OCI-LY1 (cell line): ENCODE results near the gene CDH4.

Experiments
- H2AFZ ChIP-seq: fragments of 200-600 bp; sonication (generic), shearing (Covaris generic); 2 replicates; pipeline ENCODE4 v1.6.0; 2014; ENCODE audit warnings: antibody characterized with exemption, mild to moderate bottlenecking, low read length
- H3F3A ChIP-seq: fragments of 200-600 bp; sonication (generic), shearing (Covaris generic); 2 replicates; pipeline ENCODE4 v1.6.0; 2014; ENCODE audit warnings: mild to moderate bottlenecking, antibody characterized with exemption, low read length, moderate library complexity; ENCODE audit not compliant: insufficient read depth
- H3K27ac ChIP-seq: fragments of 200-600 bp; sonication (generic); 2 replicates; pipeline ENCODE4 v1.5.1; 2014; ENCODE audit warnings: low read length, mixed run types, mild to moderate bottlenecking, low read depth; ENCODE audit not compliant: poor library complexity, severe bottlenecking
- H3K27me3 ChIP-seq: fragments of 200-600 bp; sonication (generic); 2 replicates; pipeline ENCODE4 v1.6.0; 2014; ENCODE audit warnings: antibody characterized with exemption, mild to moderate bottlenecking, low read length, moderate library complexity; ENCODE audit not compliant: insufficient read depth
- H3K36me3 ChIP-seq: fragments of 200-600 bp; sonication (generic); 2 replicates; pipeline ENCODE4 v1.6.1; 2014; ENCODE audit warnings: mild to moderate bottlenecking, antibody characterized with exemption, low read length, moderate library complexity, mixed read lengths; ENCODE audit not compliant: insufficient read depth
- H3K4me1 ChIP-seq: fragments of 200-600 bp; sonication (generic); 2 replicates; pipeline ENCODE4 v1.5.1; 2014; ENCODE audit warnings: mild to moderate bottlenecking, low read length, moderate library complexity; ENCODE audit not compliant: insufficient read depth, severe bottlenecking
- H3K4me2 ChIP-seq: fragments of 200-600 bp; sonication (generic), shearing (Covaris generic); 2 replicates; pipeline ENCODE4 v1.6.1; 2014; ENCODE audit warnings: low read length
- H3K4me3 ChIP-seq: fragments of 200-600 bp; sonication (generic); 2 replicates; pipeline ENCODE4 v1.5.1; 2014; ENCODE audit warnings: low read length, low read depth, mild to moderate bottlenecking, mixed read lengths; ENCODE audit not compliant: poor library complexity, severe bottlenecking
- H3K79me2 ChIP-seq: fragments of 200-600 bp; shearing (Covaris generic); 2 replicates; pipeline ENCODE4 v1.6.1; 2016; ENCODE audit warnings: mixed run types, low read length, mixed read lengths; ENCODE audit not compliant: insufficient read depth
- H3K9ac ChIP-seq: fragments of 200-600 bp; sonication (generic), shearing (Covaris generic); 2 replicates; pipeline ENCODE4 v1.6.1; 2014; ENCODE audit warnings: mild to moderate bottlenecking, low read length, mixed read lengths
- H3K9me2 ChIP-seq: fragments of 200-600 bp; sonication (generic), shearing (Covaris generic); 2 replicates; pipeline ENCODE4 v1.6.1; 2014; ENCODE audit warnings: low read depth, mild to moderate bottlenecking, low read length, mixed read lengths
- H3K9me3 ChIP-seq: fragments of 200-600 bp; shearing (Covaris generic); 2 replicates; pipeline ENCODE4 v1.6.1; 2014; ENCODE audit warnings: low read length, mixed read lengths
- H4K20me1 ChIP-seq: fragments of 200-600 bp; sonication (generic), shearing (Covaris generic); 2 replicates; pipeline ENCODE4 v1.6.0; 2016; ENCODE audit warnings: mild to moderate bottlenecking, low read length; ENCODE audit not compliant: insufficient read depth
- CTCF ChIP-seq: fragments of 200-600 bp; sonication (generic), shearing (Covaris generic); IDR thresholded peaks from 2 replicates; pipeline ENCODE4 v1.5.1; 2017; ENCODE audit warnings: mild to moderate bottlenecking, antibody characterized with exemption, low read length, moderate library complexity, mixed read lengths
- EZH2 ChIP-seq: fragments of 200-600 bp; sonication (generic), shearing (Covaris generic); IDR thresholded peaks from 2 replicates; pipeline ENCODE4 v1.8.0; 2017; ENCODE audit warnings: borderline replicate concordance, mixed run types, mild to moderate bottlenecking, antibody characterized with exemption, low read length, moderate library complexity, mixed read lengths

CDH4 gene

GRCh38 chr20:61300293-61300692 lies 48.2 kb downstream of the CDH4 start:
- H3K4me3 ChIP-seq = no peak overlapping the region
- H3K36me3 ChIP-seq = no peaks in the 10 kb centered on the region
- no peaks in the 10 kb centered on the region for H3K9me2 ChIP-seq
- H3K9ac ChIP-seq = no peak overlapping the region
- H3K4me2 ChIP-seq = no peak overlapping the region
- no peak overlapping the region for H3K27ac ChIP-seq
- no peaks in the 10 kb centered on the region for H3K4me1 ChIP-seq
- no peaks in the 10 kb centered on the region for H3K9me3 ChIP-seq
- no peaks in the 10 kb centered on the region; the same call in 1 of the 2 replicates for H3K27me3 ChIP-seq
- no peaks in the 10 kb centered on the region for H4K20me1 ChIP-seq
- no peak overlapping the region for H2AFZ ChIP-seq
- no peak for TF ChIP-seq CTCF
- no peak for TF ChIP-seq EZH2
- no peaks in the 10 kb centered on the region for H3K79me2 ChIP-seq
- H3F3A ChIP-seq = no peaks in the 10 kb centered on the region

DNA sequence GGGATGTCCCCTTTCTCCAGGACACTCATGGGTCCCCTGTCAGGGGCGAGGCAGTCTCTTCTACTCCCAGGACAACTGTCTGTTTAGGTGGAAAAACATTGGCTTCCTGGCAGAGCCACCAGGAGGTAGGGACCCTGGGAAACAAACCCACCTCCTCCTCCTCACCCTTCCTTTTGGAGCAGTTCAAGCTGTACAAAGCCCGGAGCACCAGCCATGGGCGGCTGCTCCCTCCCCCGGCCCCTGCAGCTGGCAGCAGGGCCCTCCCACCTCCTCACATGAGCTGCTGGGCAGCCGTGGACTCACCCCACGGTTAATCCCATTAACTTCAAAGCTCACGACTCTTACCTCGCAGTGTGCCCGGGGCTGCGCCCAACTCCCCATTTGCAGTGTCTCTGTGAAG lies 48.6 kb downstream of the CDH4 start:
- Histone ChIP-seq H3K9me2 (no peaks in the 10 kb centered on the region), H3K9me3 (no peaks in the 10 kb centered on the region), H3K4me1 (no peaks in the 10 kb centered on the region), H4K20me1 (no peaks in the 10 kb centered on the region), H3K27me3 (no peaks in the 10 kb centered on the region; the same call in 1 of the 2 replicates), H3F3A (no peaks in the 10 kb centered on the region), H3K79me2 (no peaks in the 10 kb centered on the region), H3K4me3 (no peak overlapping the region), H2AFZ (no peak overlapping the region), H3K27ac (no peak overlapping the region), H3K4me2 (no peak overlapping the region), H3K36me3 (no peaks in the 10 kb centered on the region), H3K9ac (no peak overlapping the region)
- TF ChIP-seq EZH2 (no peak), CTCF (no peak)

- Histone ChIP-seq H3K27ac (no peak overlapping the region), H2AFZ (no peak overlapping the region), H3K4me1 (no peaks in the 10 kb centered on the region), H3K27me3 (no peaks in the 10 kb centered on the region; the same call in 1 of the 2 replicates), H3K79me2 (no peaks in the 10 kb centered on the region), H4K20me1 (no peaks in the 10 kb centered on the region), H3K4me3 (no peak overlapping the region), H3F3A (no peaks in the 10 kb centered on the region), H3K9me3 (no peaks in the 10 kb centered on the region), H3K4me2 (no peak overlapping the region), H3K36me3 (no peaks in the 10 kb centered on the region), H3K9me2 (no peaks in the 10 kb centered on the region), H3K9ac (no peak overlapping the region)
- TF ChIP-seq CTCF = no peak
- TF ChIP-seq EZH2 = no peak
These were observed 49.9 kb downstream of the CDH4 start for GRCh38 chr20:61301711-61302525.
